Heart right ventricle (tissue), 16 donors: ENCODE data around the gene RUBCNL. TPM values are rescaled to one million over a fixed set of nuclear protein-coding genes. Genes with fewer than 3 reads are reported as not detected.

Source experiments
- ATAC-seq, 8 donors: fragments of 200-7000 bp; cut with Tn5 transposase; one replicate each; pipeline ENCODE4 v1.9.1; 2020; ENCODE audit warnings: mild to moderate bottlenecking in 8 of 8, moderate library complexity in 8 of 8, moderate number of reproducible peaks in 1 of 8
- DNase-seq, 2 donors: peaks; one replicate each; pipeline ENCODE4 v3.0.0-alpha.2; 2020
- H3K27ac ChIP-seq, 10 donors: fragments of 200-600 bp; sonication (generic) in 2 of 10; one replicate each; pipeline versions ENCODE4 v1.5.0 to v1.8.0; 2020 to 2022; ENCODE audit warnings: mild to moderate bottlenecking in 3 of 10
- H3K27me3 ChIP-seq, 7 donors: fragments of 200-600 bp; one replicate each; pipeline ENCODE4 v1.8.0; 2021 to 2022; ENCODE audit warnings: mild to moderate bottlenecking in 2 of 7
- H3K36me3 ChIP-seq, 9 donors: fragments of 200-600 bp; sonication (generic) in 1 of 9; one replicate each; pipeline versions ENCODE4 v1.5.0 to v1.8.0; 2020 to 2022; ENCODE audit warnings: mild to moderate bottlenecking in 2 of 9
- H3K4me1 ChIP-seq, 9 donors: fragments of 200-600 bp; sonication (generic) in 1 of 9; one replicate each; pipeline versions ENCODE4 v1.5.0 to v1.8.0; 2020 to 2022; ENCODE audit warnings: mild to moderate bottlenecking in 4 of 9
- H3K4me3 ChIP-seq, 10 donors: fragments of 200-600 bp; sonication (generic) in 2 of 10; one replicate each; pipeline versions ENCODE4 v1.5.0 to v1.8.0; 2020 to 2022; ENCODE audit warnings: mild to moderate bottlenecking in 7 of 10, moderate library complexity in 2 of 10
- H3K9me3 ChIP-seq, 11 donors: fragments of 200-600 bp in 10 of 11; sonication (generic) in 2 of 11; one replicate each; pipeline versions ENCODE4 v1.5.0 to v1.8.0; 2013 to 2022; ENCODE audit warnings: mild to moderate bottlenecking in 2 of 11, control low read depth in 1 of 11, moderate library complexity in 1 of 11
- CTCF ChIP-seq, 9 donors: fragments of 200-600 bp; sonication (generic) in 2 of 9; IDR thresholded peaks; one replicate each; pipeline versions ENCODE4 v1.5.0 to v1.8.0; 2021 to 2022; ENCODE audit warnings: antibody characterized with exemption in 9 of 9, mild to moderate bottlenecking in 5 of 9, moderate library complexity in 1 of 9
- whole genome bisulfite sequencing, 2 donors: extraction: QIAGEN DNeasy Blood & Tissue Kit; methylation state at CpG; one replicate each; pipeline ENCODE4 v1.1.7; 2013; ENCODE audit warnings: inconsistent platforms in 1 of 2; 5-methylcytosine and 5-hydroxymethylcytosine counted together
- intact Hi-C, 10 donors: fragments of 100-400 bp; cut with DNase I; formaldehyde crosslinking; loops; one replicate each; pipeline versions ENCODE4 v1.11.1 to v1.14.2; 2022
- polyA plus RNA-seq, 2 donors: library from polyadenylated mRNA; stranded (reverse); fragments of 200-250 nt; gene quantifications; one replicate each; pipeline ENCODE4 v1.2.3, GENCODE V29; 2013
- total RNA-seq, 10 donors: library from RNA; stranded (reverse); fragmentation: NEBNext Ultra II Directional in 3 of 10; extraction: Animal tissue kit (Norgen Biotek cat#: 25700) in 3 of 10; gene quantifications; one replicate each; pipeline versions ENCODE4 v1.2.1 to v1.2.4, GENCODE V29; 2021 to 2023
- donor health status: Arrhythmogenic right ventricular cardiomyopathy.
- donor health status: ischemic (EF 13 %, LVEDD 7.1; RV severe dilation, severe dysfunction).
- donor health status: healthy with polysubstance abuse.
- donor health status: DM: no; HTN: yes; CAD: no.
- donor health status: DM: no; HTN: no; CAD: no.
- donor health status: ischemic (EF 25% LVEDD 6.9; RV normal size, moderate dysfunction).
- donor health status: ischemic (EF 25% LVEDD 5.7; RV mildly dilated, moderate dysfunction).
- donor health status: healthy.
- donor health status: DM: yes; HTN: yes; CAD: no.
- donor health status: Ischemic cardiomyopathy.
- donor health status: ischemic (EF 35%, LVEDD 5.7; RV mildly dilated, moderate dysfunction).
- donor health status: nonischemic (EF 11% LVEDD 7.7; RV severe dilation, severe dysfunction).
- donor health status: DM: yes; HTN: yes; CAD: no.
- donor health status: PGD.
- donor health status: ischemic (EF 29% LVEDD 5.4; RV normal size, mild dysfunction).
- donor health status: nonischemic (EF 23%, LVEDD 6.1; RV moderate dilation, normal function).

RUBCNL gene
- total and polyA plus RNA-seq, 12 donors, result 0.17 to 2.8 (median 0.59) TPM

- Histone ChIP-seq H3K4me1 (peaks cover 0 to 12% (median 0%) of the 10 kb centered on the region in 9 donors), H3K27ac (no peak overlapping the region), H3K27me3 (peaks cover 0 to 7% (median 0%) of the 10 kb centered on the region in 7 donors), H3K9me3 (no peaks in the 10 kb centered on the region), H3K36me3 (peaks cover 0 to 40% (median 0%) of the 10 kb centered on the region in 9 donors), H3K4me3 (no peak overlapping the region)
- DNase-seq (no peak), ATAC-seq (no peak)
- intact Hi-C loops, result no loop called here
- TF ChIP-seq CTCF (IDR thresholded peaks at IDR 0.05), result no peak
- WGBS, 2 donors, result 68 to 73% methylated on average over 5 of the region's 5 CpGs
Measured at GRCh38 chr13:46345866-46346265, 41.2 kb downstream of the RUBCNL start.

- Histone ChIP-seq H3K27me3 (peaks cover 0 to 7% (median 0%) of the 10 kb centered on the region in 7 donors), H3K9me3 (no peaks in the 10 kb centered on the region), H3K36me3 (peaks cover 0 to 40% (median 0%) of the 10 kb centered on the region in 9 donors), H3K4me3 (no peak overlapping the region), H3K27ac (no peak overlapping the region), H3K4me1 (peaks cover 0 to 17% (median 0%) of the 10 kb centered on the region in 9 donors)
- intact Hi-C loops, result no loop called here
- 53 to 56% methylated on average over 5 of the region's 5 CpGs for WGBS, 2 donors
- DNase-seq (peak in 1 of 2 donors; percentile 12), ATAC-seq (peak in 5 of 8 donors; percentile 16 to 48 (median 33))
- TF ChIP-seq CTCF (IDR thresholded peaks at IDR 0.05), result no peak
Measured at GRCh38 chr13:46345398-46345797, 41.7 kb downstream of the RUBCNL start.

DNA sequence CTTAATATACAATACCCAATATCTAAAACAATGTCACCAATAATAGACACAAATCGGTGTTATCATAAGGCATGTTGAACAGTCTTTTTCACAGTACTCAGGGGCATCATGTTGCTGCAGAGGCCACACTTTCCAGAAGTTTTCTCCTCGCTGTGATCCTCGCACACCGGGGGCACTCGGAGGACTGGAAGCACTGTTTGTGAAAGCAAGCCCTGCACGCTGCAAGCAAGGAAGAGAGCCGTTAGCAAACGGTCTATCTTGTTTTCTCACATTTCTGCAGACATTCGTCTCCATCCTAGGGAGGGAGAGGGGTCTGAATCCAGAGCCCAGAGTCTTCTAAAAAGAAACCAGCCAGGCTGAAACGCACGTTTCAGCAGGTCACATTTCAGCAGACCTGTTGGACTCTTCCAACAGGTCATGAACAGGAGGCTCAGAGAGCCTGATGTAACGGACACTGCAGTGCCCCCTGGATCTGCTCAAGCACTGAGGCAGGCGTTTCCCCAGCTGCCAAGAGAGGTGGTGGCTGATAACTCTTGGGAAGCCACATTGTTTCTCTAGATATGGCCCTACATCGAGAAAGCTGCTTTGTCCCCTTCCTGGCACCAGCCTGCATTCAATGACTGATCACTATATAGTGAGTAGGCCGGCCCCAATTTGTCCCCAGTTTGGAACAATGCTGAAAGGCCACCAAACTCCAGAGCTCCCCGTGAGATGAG is 43.6 kb downstream of the RUBCNL start:
- no peak for TF ChIP-seq CTCF (IDR thresholded peaks at IDR 0.05)
- peaks cover 0 to 11% (median 0%) of the 10 kb centered on the region in 7 donors for H3K27me3 ChIP-seq
- intact Hi-C loops, result no loop called here
- no peak overlapping the region for H3K4me3 ChIP-seq
- DNase-seq, result no peak
- H3K27ac ChIP-seq, result no peak overlapping the region
- H3K9me3 ChIP-seq, result no peaks in the 10 kb centered on the region
- H3K4me1 ChIP-seq, result peaks cover 0 to 36% (median 0%) of the 10 kb centered on the region in 9 donors
- H3K36me3 ChIP-seq, result peaks cover 0 to 25% (median 0%) of the 10 kb centered on the region in 9 donors
- no peak for ATAC-seq
- WGBS, 2 donors, result 61 to 69% methylated on average over 16 of the region's 16 CpGs

GRCh38 chr13:46342538-46342937 is 44.5 kb downstream of the RUBCNL start:
- H3K4me1 ChIP-seq, result peaks cover 0 to 45% (median 0%) of the 10 kb centered on the region in 9 donors
- ATAC-seq (no peak), DNase-seq (no peak)
- no peaks in the 10 kb centered on the region for H3K9me3 ChIP-seq
- intact Hi-C loops, result no loop called here
- H3K27me3 ChIP-seq, result peaks cover 0 to 11% (median 0%) of the 10 kb centered on the region in 7 donors
- no peak for TF ChIP-seq CTCF (IDR thresholded peaks at IDR 0.05)
- H3K4me3 ChIP-seq, result no peak overlapping the region
- H3K27ac ChIP-seq, result no peak overlapping the region
- H3K36me3 ChIP-seq, result peaks cover 0 to 25% (median 0%) of the 10 kb centered on the region in 9 donors
- 65 to 74% methylated on average over 3 of the region's 3 CpGs for WGBS, 2 donors
